ENCODE data around the gene PCYT2. TPM values are rescaled to one million over a fixed set of nuclear protein-coding genes. Genes with fewer than 3 reads are reported as not detected.
A peak's percentile ranks its signal among the peaks of the same experiment; 100 is the strongest.

The PCYT2 gene
- total and polyA plus RNA-seq, 9 of the 15 experiments (the other 6 are each of a cell fraction or from before 2014, with no cell fraction given) = 0.92 to 134 (median 82.5) TPM

GRCh38 chr17:81899514-81900166 lies 11.6 kb downstream of the PCYT2 start (continued):
- no peak for TF ChIP-seq NR4A1 (CRISPR knock-in tag; IDR thresholded peaks at IDR 0.05)
- no peak for TF ChIP-seq NR4A1 (tag; IDR thresholded peaks at IDR 0.05)
- no peak for TF ChIP-seq MAFF (IDR thresholded peaks at IDR 0.05; ENCODE audit: low read length)
- no peak for TF ChIP-seq ZBTB11 (CRISPR knock-in tag; IDR thresholded peaks at IDR 0.05)
- no peak for TF ChIP-seq MAFK (IDR thresholded peaks at IDR 0.05; ENCODE audit: low read length)
- no peak for TF ChIP-seq UBTF (IDR thresholded peaks at IDR 0.05; ENCODE audit: borderline replicate concordance in 1 of 2, low read depth in 2 of 2, low read length in 2 of 2)
- TF ChIP-seq BRD4 (IDR thresholded peaks at IDR 0.05) = no peak
- TF ChIP-seq PPARD (CRISPR knock-in tag; IDR thresholded peaks at IDR 0.05) = no peak
- no peak for TF ChIP-seq ZNF778 (CRISPR knock-in tag; IDR thresholded peaks at IDR 0.05)
- no peak for TF ChIP-seq GTF3C2 (IDR thresholded peaks at IDR 0.05; ENCODE audit: borderline replicate concordance, extremely low read depth, insufficient read length)
- TF ChIP-seq BMI1 (IDR thresholded peaks at IDR 0.05; ENCODE audit: low read length) = no peak
- TF ChIP-seq SIRT6 (IDR thresholded peaks at IDR 0.05; ENCODE audit: low read depth, low read length) = peak; percentile 4
- TF ChIP-seq HNRNPH1 (optimal IDR thresholded peaks at IDR 0.05; ENCODE audit: low read depth, low read length) = no peak
- no peak for TF ChIP-seq CHAMP1 (IDR thresholded peaks at IDR 0.05)
